HT-29 (cell line): ENCODE results near the gene TPCN1. TPM values are rescaled to one million over a fixed set of nuclear protein-coding genes. Genes with fewer than 3 reads are reported as not detected.

ENCODE experiments used
- DNase-seq: peaks from one replicate; pipeline ENCODE4 v3.0.0-alpha.2; 2015; ENCODE audit warnings: low spot score
- total RNA-seq: library from RNA; depleted of rRNA; stranded (reverse); fragments of >200 nt; shearing (Covaris generic); gene quantifications from 2 replicates; pipeline ENCODE4 v1.2.3, GENCODE V29; 2014; rRNA removed

Gene TPCN1
- total RNA-seq: 23.8 and 36.3 TPM in 2 replicates

- peak; percentile 100 for DNase-seq
Measured at GRCh38 chr12:113221181-113221996, at the start of gene TPCN1. TSS of gene TPCN1 (plus strand) at chr12:113221464. CDS start at chr12:113226853, 5,389 bp downstream.

DNA sequence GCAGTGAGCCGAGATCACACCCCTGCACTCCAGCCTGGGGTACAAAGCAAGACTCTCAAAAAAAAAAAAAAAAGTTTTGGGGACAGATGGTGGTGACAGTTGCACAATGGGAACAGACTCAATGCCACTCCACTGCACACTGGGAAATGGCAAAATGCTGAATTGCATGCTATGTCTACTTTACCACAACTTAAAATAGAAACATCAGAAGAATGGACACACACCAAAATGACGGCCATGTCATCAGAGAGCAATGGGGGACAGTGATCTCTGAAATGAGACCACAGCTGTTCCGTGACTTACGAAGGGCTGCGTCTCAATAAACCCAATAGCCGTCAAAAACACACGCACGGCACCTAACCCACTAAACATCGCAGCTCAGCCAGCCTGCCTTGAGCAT is 49.7 kb upstream of the TPCN1 start:
- DNase-seq: no peak

DNA sequence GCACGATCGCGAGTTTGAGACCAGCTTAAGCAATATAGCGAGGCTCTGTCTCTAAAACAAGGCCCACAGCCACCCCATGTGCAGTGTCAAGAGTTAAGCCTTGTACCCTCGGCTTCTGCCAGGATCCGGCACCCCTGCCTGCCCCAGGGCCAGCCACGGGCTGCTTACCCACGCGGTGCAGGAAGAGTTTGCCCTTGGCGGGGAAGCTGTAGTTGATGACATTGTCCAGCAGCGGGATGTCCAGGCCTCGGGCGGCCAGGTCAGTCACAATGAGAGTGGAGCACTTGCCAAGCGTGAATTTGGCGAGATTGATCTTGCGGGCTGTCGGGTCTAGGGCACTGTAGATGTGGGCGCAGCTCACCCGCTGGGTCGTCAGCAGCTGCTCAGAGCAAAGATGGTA is 49.1 kb upstream of the TPCN1 start:
- no peak for DNase-seq

DNA sequence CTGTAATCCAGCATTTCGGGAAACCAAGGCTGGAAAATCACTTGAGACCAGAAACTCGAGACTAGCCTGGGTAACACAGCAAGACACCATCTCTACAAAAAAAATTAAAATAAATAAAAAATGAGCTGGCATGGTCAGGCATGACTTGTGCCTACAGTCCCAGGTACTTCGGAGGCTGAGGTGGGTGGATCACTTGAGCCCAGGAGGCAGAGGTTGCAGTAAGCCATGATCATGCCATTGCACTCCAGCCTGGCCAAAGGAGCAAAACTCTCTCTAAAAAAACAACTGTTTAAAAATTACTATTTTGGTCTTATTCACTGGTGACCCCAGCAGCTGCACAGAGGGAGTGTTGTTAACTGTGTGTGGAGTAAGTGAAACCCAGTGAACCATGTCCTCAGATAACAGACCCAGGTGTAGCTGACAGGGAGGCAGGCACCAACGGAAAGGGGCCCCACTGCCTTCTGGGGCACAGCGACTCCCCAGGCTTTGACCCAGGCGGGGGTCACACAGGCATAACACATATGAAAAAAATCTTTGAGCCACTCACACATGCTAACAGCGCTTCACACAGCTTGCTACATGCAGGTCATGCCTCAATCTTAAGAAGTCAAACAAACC is 48.1 kb upstream of the TPCN1 start:
- no peak for DNase-seq

DNA sequence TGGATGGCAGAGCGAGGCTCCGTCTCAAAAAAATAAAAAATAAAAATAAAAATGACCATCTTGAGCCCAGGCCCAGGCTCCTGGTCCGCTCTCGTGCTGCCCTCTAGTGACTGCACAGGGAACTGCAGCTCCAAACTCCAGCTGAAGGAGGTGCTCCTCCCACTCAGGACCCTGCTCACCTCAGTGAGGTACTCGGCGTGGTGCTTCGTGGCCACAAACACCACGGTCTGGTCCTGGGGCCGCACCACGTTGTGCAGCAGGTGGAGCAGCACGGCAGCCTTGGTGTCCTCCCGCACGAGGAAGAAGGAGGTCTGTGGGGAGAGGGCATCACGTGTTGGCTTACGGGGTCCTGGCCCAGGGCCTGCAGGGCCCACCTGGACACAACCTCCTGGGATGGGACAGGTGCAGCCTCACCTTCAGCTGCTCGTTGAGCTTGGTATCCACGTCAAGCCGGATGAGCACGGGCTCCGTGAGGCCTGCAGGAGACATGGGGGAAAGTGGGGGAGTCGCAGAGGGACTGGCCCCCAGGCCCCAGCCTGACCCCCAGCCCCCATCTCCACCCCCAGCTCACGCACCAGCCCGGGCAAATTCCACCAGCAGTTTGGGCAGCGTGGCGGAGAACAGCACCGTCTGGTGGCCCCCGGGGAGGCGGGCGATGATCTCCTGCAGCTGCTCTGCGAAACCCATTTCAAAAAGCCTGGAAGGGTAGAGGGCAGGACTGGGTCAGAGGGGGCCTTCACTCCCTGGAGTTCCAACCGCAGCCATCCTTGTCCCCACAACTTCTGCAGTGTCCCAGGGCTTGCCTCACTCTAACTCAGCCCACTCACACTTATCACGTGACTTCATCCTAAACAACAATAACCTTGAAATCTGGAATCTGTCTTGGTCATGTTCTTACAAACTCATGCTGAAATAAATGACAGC is 46.5 kb upstream of the TPCN1 start:
- DNase-seq: peak; percentile 76

DNA sequence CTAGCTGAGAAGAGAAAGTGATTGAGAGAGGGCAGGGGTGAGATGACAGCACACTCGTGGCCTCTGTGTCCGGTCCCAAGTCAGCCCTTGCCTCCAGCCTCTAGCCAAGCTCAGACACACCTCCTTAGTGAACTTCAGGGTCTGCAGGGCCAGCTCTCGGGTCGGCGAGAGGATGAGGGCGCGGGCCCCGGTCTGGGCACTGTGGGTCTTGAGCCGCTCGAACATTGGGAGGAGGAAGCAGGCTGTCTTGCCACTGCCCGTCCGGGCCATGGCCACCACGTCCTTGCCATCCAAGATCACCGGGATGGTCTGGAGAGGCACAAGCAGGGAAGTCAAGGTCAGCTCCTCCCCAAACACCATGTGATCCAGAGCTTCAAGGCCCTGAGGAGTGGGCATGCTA is 42.2 kb upstream of the TPCN1 start:
- no peak for DNase-seq

- no peak for DNase-seq
Measured at GRCh38 chr12:113180333-113180732, 40.9 kb upstream of the TPCN1 start.

- no peak for DNase-seq
Measured at GRCh38 chr12:113181975-113182374, 39.3 kb upstream of the TPCN1 start.

DNA sequence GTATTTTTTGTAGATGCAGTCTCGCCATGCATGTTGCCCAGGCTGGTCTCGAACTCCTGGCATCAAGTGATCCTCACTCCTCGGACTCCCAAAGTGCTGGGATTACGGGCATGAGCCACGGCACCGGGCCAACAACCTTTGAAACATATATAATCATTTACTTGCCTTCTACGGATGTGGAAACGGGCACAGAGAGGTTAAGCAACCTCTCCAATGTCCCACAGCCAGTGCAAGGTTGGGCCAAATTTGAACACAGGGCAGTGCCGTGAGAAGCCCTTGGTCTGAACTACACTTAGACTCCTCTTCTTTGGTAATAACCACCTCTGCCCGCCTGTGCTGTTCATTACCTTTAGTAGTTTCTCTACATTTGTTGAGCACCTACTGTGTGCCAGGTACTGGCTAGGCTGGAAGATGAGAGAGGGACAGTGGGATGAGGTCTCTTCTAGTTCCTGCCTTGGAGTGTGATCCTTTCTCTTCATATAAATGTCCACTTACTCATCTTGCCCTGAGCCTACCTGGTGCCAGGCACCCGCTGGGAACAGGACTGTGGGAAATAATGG is 38.2 kb upstream of the TPCN1 start:
- no peak for DNase-seq

- no peak for DNase-seq
Measured at GRCh38 chr12:113184098-113184899, 37.0 kb upstream of the TPCN1 start.

GRCh38 chr12:113184900-113185179 is 36.4 kb upstream of the TPCN1 start:
- peak; percentile 93 for DNase-seq

- peak; percentile 80 for DNase-seq
Measured at GRCh38 chr12:113185180-113186032, 35.9 kb upstream of the TPCN1 start, which contains the start of the genes DDX54 and RITA1. TSS of gene DDX54 (minus strand) at chr12:113185478. CDS start at chr12:113185451, 27 bp downstream. TSS of gene RITA1 (plus strand) at chr12:113185721. CDS start at chr12:113186747, 1,026 bp downstream.

GRCh38 chr12:113186033-113186365 is 35.3 kb upstream of the TPCN1 start:
- DNase-seq: peak; percentile 41

GRCh38 chr12:113186666-113187325 is 34.5 kb upstream of the TPCN1 start:
- no peak for DNase-seq

DNA sequence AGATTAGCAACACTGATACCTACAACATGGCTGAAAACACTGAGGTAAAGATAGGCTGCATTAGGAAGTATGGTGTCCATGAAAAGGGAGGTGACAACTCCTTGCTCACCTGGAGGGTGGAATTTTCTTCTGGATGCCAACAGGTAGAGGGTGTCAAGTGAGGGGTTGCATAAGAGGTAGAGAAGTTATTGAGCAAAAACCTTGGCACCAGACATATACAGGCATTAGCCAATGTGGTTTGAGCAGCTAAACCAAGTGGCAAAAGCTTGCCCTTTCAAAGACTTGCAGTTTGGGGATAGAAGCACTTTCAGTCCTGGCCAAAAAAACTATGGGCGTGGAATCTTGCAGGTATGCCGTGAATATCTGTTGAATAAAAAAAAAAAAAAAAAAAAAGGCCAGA is 31.9 kb upstream of the TPCN1 start:
- DNase-seq: no peak

- peak; percentile 16 for DNase-seq
Measured at GRCh38 chr12:113190761-113191160, 30.5 kb upstream of the TPCN1 start.

GRCh38 chr12:113191227-113191626 is 30.0 kb upstream of the TPCN1 start:
- no peak for DNase-seq

DNA sequence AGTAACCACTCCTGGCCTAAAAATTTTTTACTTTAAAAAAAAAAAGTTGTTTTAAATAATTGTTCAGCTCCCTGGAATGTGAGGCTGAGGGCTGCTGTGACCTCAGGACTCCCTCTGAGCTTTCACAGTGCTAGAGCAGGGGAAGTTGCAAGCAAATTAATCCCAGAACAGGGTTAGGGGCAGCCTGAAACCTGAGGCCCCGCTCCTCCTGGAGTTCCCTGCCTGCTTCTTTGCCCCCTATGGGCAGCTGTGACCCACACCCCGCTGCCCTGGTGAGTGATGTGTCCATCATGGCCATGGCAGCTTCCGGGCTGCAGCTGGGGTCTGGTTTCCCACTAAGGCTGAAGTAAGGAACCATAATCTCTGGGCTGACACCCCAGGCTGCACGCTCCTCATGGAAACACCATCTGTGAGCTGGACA is 26.3 kb upstream of the TPCN1 start:
- no peak for DNase-seq

- no peak for DNase-seq
Measured at GRCh38 chr12:113195598-113195997, 25.7 kb upstream of the TPCN1 start.
